H9 (cell line): ENCODE results near the gene RBM38. TPM values are rescaled to one million over a fixed set of nuclear protein-coding genes. Genes with fewer than 3 reads are reported as not detected.
A peak's percentile ranks its signal among the peaks of the same experiment; 100 is the strongest.

ENCODE experiments used
- DNase-seq: peaks from one replicate; pipeline ENCODE4 v3.0.0-alpha.2; 2017
- H2AFZ ChIP-seq: one replicate; pipeline ENCODE4 v1.6.1; 2013; ENCODE audit warnings: mild to moderate bottlenecking, low read length, control low read depth, moderate library complexity
- H2AK5ac ChIP-seq: 2 replicates; pipeline ENCODE4 v1.6.1; 2013; ENCODE audit warnings: low read length, control low read depth, mixed read lengths; ENCODE audit not compliant: insufficient read length
- H2BK120ac ChIP-seq: one replicate; pipeline ENCODE4 v1.6.1; 2013; ENCODE audit warnings: low read depth, mild to moderate bottlenecking, low read length, control low read depth, inconsistent platforms; ENCODE audit not compliant: poor library complexity, severe bottlenecking
- H2BK12ac ChIP-seq: 2 replicates; pipeline ENCODE4 v1.6.1; 2013; ENCODE audit warnings: low read length, control low read depth, mixed read lengths, low read depth; ENCODE audit not compliant: insufficient read length
- H2BK15ac ChIP-seq: 2 replicates; pipeline ENCODE4 v1.6.1; 2013; ENCODE audit warnings: low read depth, low read length, control low read depth
- H2BK20ac ChIP-seq: one replicate; pipeline ENCODE4 v1.6.1; 2013; ENCODE audit warnings: low read depth, mild to moderate bottlenecking, low read length, control low read depth, inconsistent platforms; ENCODE audit not compliant: poor library complexity, severe bottlenecking
- H2BK5ac ChIP-seq: 2 replicates; pipeline ENCODE4 v1.6.1; 2013; ENCODE audit warnings: low read length, control low read depth, mixed read lengths; ENCODE audit not compliant: insufficient read length
- H3K14ac ChIP-seq: 2 replicates; pipeline ENCODE4 v1.6.1; 2013; ENCODE audit warnings: low read length, control low read depth; ENCODE audit not compliant: insufficient read depth
- H3K18ac ChIP-seq: 2 replicates; pipeline ENCODE4 v1.6.1; 2013; ENCODE audit warnings: low read depth, mild to moderate bottlenecking, mixed read lengths, low read length, control low read depth; ENCODE audit not compliant: insufficient read length
- H3K23ac ChIP-seq: 2 replicates; pipeline ENCODE4 v1.6.1; 2013; ENCODE audit warnings: low read length, control low read depth, mixed read lengths, low read depth; ENCODE audit not compliant: insufficient read length
- H3K23me2 ChIP-seq: 2 replicates; pipeline ENCODE4 v1.6.1; 2013; ENCODE audit warnings: low read depth, mild to moderate bottlenecking, mixed read lengths, low read length, control low read depth; ENCODE audit not compliant: insufficient read length, poor library complexity, severe bottlenecking
- H3K27ac ChIP-seq: 2 replicates; pipeline ENCODE4 v1.5.1; 2013; ENCODE audit warnings: low read length, control low read depth, mixed read lengths, low read depth; ENCODE audit not compliant: insufficient read length
- H3K27me3 ChIP-seq: 2 replicates; pipeline ENCODE4 v1.6.1; 2013; ENCODE audit warnings: low read length, control low read depth, inconsistent platforms; ENCODE audit not compliant: insufficient read depth
- H3K4ac ChIP-seq: 2 replicates; pipeline ENCODE4 v1.6.1; 2013; ENCODE audit warnings: low read depth, mild to moderate bottlenecking, control low read depth, inconsistent platforms, low read length, moderate library complexity
- H3K4me1 ChIP-seq: 2 replicates; pipeline ENCODE4 v1.6.1; 2013; ENCODE audit warnings: low read length, control low read depth, inconsistent platforms; ENCODE audit not compliant: insufficient read depth
- H3K4me2 ChIP-seq: 2 replicates; pipeline ENCODE4 v1.6.1; 2013; ENCODE audit warnings: low read length, control low read depth, mixed read lengths; ENCODE audit not compliant: insufficient read length, insufficient read depth
- H3K56ac ChIP-seq: 2 replicates; pipeline ENCODE4 v1.6.1; 2013; ENCODE audit warnings: low read depth, mild to moderate bottlenecking, mixed read lengths, low read length, control low read depth; ENCODE audit not compliant: insufficient read length
- H3K79me1 ChIP-seq: 2 replicates; pipeline ENCODE4 v1.6.1; 2013; ENCODE audit warnings: low read depth, mild to moderate bottlenecking, moderate library complexity, low read length, control low read depth, inconsistent platforms; ENCODE audit not compliant: insufficient read depth, poor library complexity, severe bottlenecking
- H3K79me2 ChIP-seq: 2 replicates; pipeline ENCODE4 v1.6.1; 2013; ENCODE audit warnings: low read length, control low read depth, inconsistent platforms; ENCODE audit not compliant: insufficient read depth
- H3K9ac ChIP-seq: 2 replicates; pipeline ENCODE4 v1.6.1; 2013; ENCODE audit warnings: low read length, control low read depth, mixed read lengths; ENCODE audit not compliant: insufficient read length; ENCODE audit errors: extremely low read depth
- H3K9me3 ChIP-seq: one replicate; pipeline ENCODE4 v1.6.1; 2013; ENCODE audit warnings: low read depth, low read length, inconsistent platforms; ENCODE audit not compliant: control insufficient read depth
- H3T11ph ChIP-seq: one replicate; pipeline ENCODE4 v1.6.1; 2013; ENCODE audit warnings: mild to moderate bottlenecking, low read length, control low read depth, inconsistent platforms
- H4K20me1 ChIP-seq: one replicate; pipeline ENCODE4 v1.6.1; 2013; ENCODE audit not compliant: control insufficient read depth, insufficient read length, insufficient read depth
- H4K5ac ChIP-seq: 2 replicates; pipeline ENCODE4 v1.6.1; 2013; ENCODE audit warnings: low read depth, mild to moderate bottlenecking, mixed read lengths, low read length, control low read depth; ENCODE audit not compliant: insufficient read length
- H4K8ac ChIP-seq: replicated peaks from 2 replicates; pipeline ENCODE4 v1.6.1; 2013; ENCODE audit warnings: low read length, control low read depth, mixed read lengths, low read depth; ENCODE audit not compliant: insufficient read length
- H4K91ac ChIP-seq: 2 replicates; pipeline ENCODE4 v1.6.1; 2013; ENCODE audit warnings: low read depth, mild to moderate bottlenecking, moderate library complexity, mixed read lengths, low read length, control low read depth; ENCODE audit not compliant: insufficient read length
- H3K27ac Mint-ChIP-seq, 3 experiments: 2 replicates in 2 of 3; 3 replicates in 1 of 3; pipeline ENCODE4 v1.8.0; 2020 to 2021; ENCODE audit warnings: mixed read lengths in 3 of 3, mild to moderate bottlenecking in 1 of 3, moderate library complexity in 1 of 3
- H3K27me3 Mint-ChIP-seq: 2 replicates; pipeline ENCODE4 v1.8.0; 2021; ENCODE audit warnings: low read depth, mild to moderate bottlenecking, moderate library complexity, mixed read lengths
- H3K36me3 Mint-ChIP-seq, 3 experiments: 2 replicates in 2 of 3; 3 replicates in 1 of 3; pipeline ENCODE4 v1.8.0; 2020 to 2021; ENCODE audit warnings: low read depth in 3 of 3, mixed read lengths in 3 of 3; ENCODE audit not compliant: insufficient read depth in 1 of 3
- H3K4me1 Mint-ChIP-seq, 2 experiments: 2 replicates each; pipeline ENCODE4 v1.8.0; 2020; ENCODE audit warnings: mixed read lengths in 2 of 2
- H3K4me3 Mint-ChIP-seq, 2 experiments: 2 replicates in 1 of 2; 3 replicates in 1 of 2; pipeline ENCODE4 v1.8.0; 2020 to 2021; ENCODE audit warnings: mild to moderate bottlenecking in 2 of 2, mixed read lengths in 2 of 2, moderate library complexity in 1 of 2
- H3K9me3 Mint-ChIP-seq, 2 experiments: 2 replicates in 1 of 2; 3 replicates in 1 of 2; pipeline ENCODE4 v1.8.0; 2020; ENCODE audit warnings: mild to moderate bottlenecking in 2 of 2, mixed read lengths in 2 of 2, moderate library complexity in 1 of 2
- CTCF ChIP-seq: fragments of 200-600 bp; sonication (generic); conservative IDR thresholded peaks from 3 replicates; pipeline ENCODE4 v1.8.0; 2021; ENCODE audit warnings: antibody characterized with exemption, mild to moderate bottlenecking
- whole genome bisulfite sequencing: extraction: QIAGEN DNeasy Blood & Tissue Kit; methylation state at CpG from one replicate; pipeline ENCODE4 v1.1.7; 2013; ENCODE audit warnings: missing lambda C conversion rate, low lambda C conversion rate, mixed read lengths; ENCODE audit not compliant: insufficient read length; ENCODE audit errors: extremely low coverage; 5-methylcytosine and 5-hydroxymethylcytosine counted together
- total RNA-seq: library from RNA; stranded (reverse); gene quantifications from 2 replicates; pipeline ENCODE4 v1.2.1, GENCODE V29; 2021

Gene RBM38
- total RNA-seq, 1 experiment from 2014 or later, result 66.8 TPM

DNA sequence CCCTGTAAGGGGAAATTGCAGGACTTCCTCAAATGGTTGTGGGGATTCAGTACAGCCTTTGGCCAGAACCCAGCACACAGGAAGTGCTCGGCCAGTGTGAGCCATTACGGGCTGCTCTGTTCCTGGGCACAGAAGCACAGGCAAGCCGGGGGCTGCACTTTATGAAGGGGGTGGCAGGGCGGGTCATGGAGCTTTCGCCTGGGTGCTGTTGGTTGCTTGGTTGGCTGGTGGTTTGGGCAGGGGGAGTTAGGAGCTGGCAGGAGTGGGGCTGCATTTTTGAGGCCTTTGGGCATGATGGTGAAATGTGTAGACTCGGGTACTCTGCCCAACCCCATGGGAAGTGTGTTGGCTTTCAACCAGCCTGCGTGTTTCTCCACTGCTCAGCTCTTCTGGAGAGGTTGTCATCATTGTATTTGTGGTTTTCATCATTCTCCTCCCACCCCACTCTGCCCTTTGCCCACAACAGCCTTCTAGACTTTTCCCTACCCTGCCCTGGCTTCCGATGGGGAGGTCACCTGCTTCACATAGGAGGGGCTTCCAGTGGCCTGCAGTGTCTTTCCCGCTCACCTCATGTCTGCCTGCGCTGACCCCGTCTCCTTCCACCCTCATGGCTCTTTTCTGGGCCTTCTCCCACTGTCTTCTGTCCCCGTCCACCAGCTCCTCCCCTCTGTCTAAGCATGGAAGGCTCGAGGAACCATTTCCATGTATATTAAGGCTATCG, 16.1 kb upstream of the RBM38 start:
- Histone ChIP-seq H3K14ac (no peak overlapping the region), H3K79me2 (no peaks in the 10 kb centered on the region), H2AK5ac (no peak overlapping the region), H3K27ac (no peak overlapping the region), H2BK120ac (no peak overlapping the region), H4K91ac (no peak overlapping the region), H3K23ac (no peak overlapping the region), H3K18ac (no peak overlapping the region), H3K4me2 (no peak overlapping the region), H3K27me3 (no peaks in the 10 kb centered on the region), H3K79me1 (no peaks in the 10 kb centered on the region), H4K5ac (no peak overlapping the region), H3K9ac (no peak overlapping the region), H3K4ac (no peak overlapping the region), H2BK5ac (no peak overlapping the region), H3T11ph (no peak overlapping the region), H2BK20ac (no peak overlapping the region), H3K56ac (no peak overlapping the region), H3K9me3 (no peaks in the 10 kb centered on the region), H4K8ac (no peak overlapping the region), H3K23me2 (no peaks in the 10 kb centered on the region), H2BK15ac (no peak overlapping the region), H3K4me1 (no peaks in the 10 kb centered on the region), H2BK12ac (no peak overlapping the region), H2AFZ (no peak overlapping the region), H4K20me1 (no peaks in the 10 kb centered on the region)
- H3K27ac Mint-ChIP-seq, result peak overlapping the region; percentile 65 to 90 (median 70); a peak in 6 of 7 replicates
- no peaks in the 10 kb centered on the region for H3K27me3 Mint-ChIP-seq
- no peak for TF ChIP-seq CTCF
- no peak for DNase-seq
- no CpG with 5 or more reads among the region's 14 CpGs for WGBS
- H3K4me1 Mint-ChIP-seq, result peaks cover 9 to 10% of the 10 kb centered on the region in 2 experiments
- H3K36me3 Mint-ChIP-seq, result peaks cover 56 to 89% (median 89%) of the 10 kb centered on the region in 3 experiments
- no peak overlapping the region for H3K4me3 Mint-ChIP-seq
- no peaks in the 10 kb centered on the region for H3K9me3 Mint-ChIP-seq
